HG02571 (cell line): ENCODE measurements around the gene FAM3C.

Source experiments
- ATAC-seq: cut with Tn5 transposase; IDR thresholded peaks from one replicate; pipeline ENCODE4 v1.9.1; 2021; ENCODE audit warnings: mild to moderate bottlenecking, moderate library complexity; ENCODE audit not compliant: unreplicated experiment

The FAM3C gene

GRCh38 chr7:121382473-121382872 is 13.6 kb downstream of the FAM3C start:
- no peak for ATAC-seq

GRCh38 chr7:121379930-121380329 is 16.2 kb downstream of the FAM3C start:
- ATAC-seq, result no peak

- ATAC-seq, result no peak
These were observed 19.1 kb downstream of the FAM3C start for GRCh38 chr7:121376979-121377378.

GRCh38 chr7:121373177-121373576 is 22.9 kb downstream of the FAM3C start:
- ATAC-seq, result no peak

- ATAC-seq, result peak; percentile 86
These were observed 23.6 kb downstream of the FAM3C start for GRCh38 chr7:121372376-121373010.

- no peak for ATAC-seq
These were observed 24.2 kb downstream of the FAM3C start for GRCh38 chr7:121371883-121372282.

GRCh38 chr7:121371367-121371766 is 24.7 kb downstream of the FAM3C start:
- ATAC-seq, result no peak

GRCh38 chr7:121369462-121369861 is 26.6 kb downstream of the FAM3C start:
- peak; percentile 63 for ATAC-seq

- ATAC-seq, result no peak
These were observed 29.2 kb downstream of the FAM3C start for GRCh38 chr7:121366852-121367431.

- no peak for ATAC-seq
These were observed 35.5 kb downstream of the FAM3C start for GRCh38 chr7:121360564-121360963.

- no peak for ATAC-seq
These were observed 40.5 kb downstream of the FAM3C start for GRCh38 chr7:121355574-121355973.

- ATAC-seq, result no peak
These were observed 43.8 kb downstream of the FAM3C start for GRCh38 chr7:121352323-121352722.

GRCh38 chr7:121351682-121352081 is 44.4 kb downstream of the FAM3C start:
- ATAC-seq, result no peak

GRCh38 chr7:121344497-121344896 is 51.6 kb downstream of the FAM3C start:
- no peak for ATAC-seq

GRCh38 chr7:121344093-121344492 is 52.0 kb downstream of the FAM3C start:
- ATAC-seq, result no peak

- ATAC-seq, result no peak
These were observed 52.8 kb downstream of the FAM3C start for GRCh38 chr7:121343302-121343701.

- no peak for ATAC-seq
These were observed 53.5 kb downstream of the FAM3C start for GRCh38 chr7:121342631-121343030.

- ATAC-seq, result no peak
These were observed 54.2 kb downstream of the FAM3C start for GRCh38 chr7:121341933-121342332.

- ATAC-seq, result no peak
These were observed 57.0 kb downstream of the FAM3C start for GRCh38 chr7:121339082-121339481.

GRCh38 chr7:121337398-121337797 is 58.7 kb downstream of the FAM3C start:
- peak; percentile 51 for ATAC-seq

GRCh38 chr7:121336579-121336978 is 59.5 kb downstream of the FAM3C start:
- ATAC-seq, result no peak

- ATAC-seq, result no peak
These were observed 61.0 kb downstream of the FAM3C start for GRCh38 chr7:121334875-121335648.
